HG03571 (cell line): Measurements from ENCODE around the gene GTF3C4.
"Not testable (repeated sequence)": the region's sequence is repeated elsewhere in the genome, so short reads cannot be mapped to it uniquely, and the experiment has no call there.

ENCODE experiments used
- ATAC-seq: cut with Tn5 transposase; IDR thresholded peaks from one replicate; pipeline ENCODE4 v1.9.1; 2021; ENCODE audit not compliant: unreplicated experiment

Gene GTF3C4

DNA sequence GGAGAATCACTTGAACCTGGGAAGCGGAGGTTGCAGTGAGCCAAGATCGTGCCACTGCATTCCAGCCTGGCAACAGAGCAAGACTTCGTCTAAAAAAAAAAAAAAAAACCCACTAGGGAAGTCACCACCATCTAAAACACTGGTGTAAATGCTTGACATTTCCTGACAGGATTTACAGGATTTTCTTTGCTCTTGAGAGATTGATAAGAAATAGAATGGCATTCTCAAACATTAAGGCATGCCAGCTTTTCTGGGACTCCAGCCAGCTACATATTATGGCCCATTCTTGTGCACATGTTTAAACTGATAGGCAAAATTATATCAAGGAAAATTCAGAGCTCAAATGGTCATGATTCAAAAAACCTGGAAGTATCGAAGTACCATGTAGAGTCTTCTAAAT is 28.7 kb downstream of the GTF3C4 start:
- ATAC-seq = no peak

DNA sequence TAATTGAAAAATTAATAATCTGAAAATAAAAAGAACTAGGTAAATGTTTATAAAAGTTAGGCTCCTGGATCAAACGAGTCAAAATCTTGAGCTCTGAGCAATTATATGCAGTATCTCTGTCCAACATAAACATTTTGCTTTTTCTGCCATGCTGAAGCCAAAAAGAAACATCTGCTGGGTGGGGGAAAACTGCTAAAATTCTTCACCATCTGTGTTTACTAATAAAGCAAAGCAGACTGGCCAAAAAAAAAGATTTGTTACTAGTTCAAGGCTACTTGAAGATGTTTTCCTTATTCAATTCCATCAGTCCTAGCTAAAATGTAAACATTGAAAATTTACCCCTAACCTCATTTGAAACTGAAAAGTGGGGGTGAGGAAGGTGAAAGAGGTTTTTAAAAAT is 29.7 kb downstream of the GTF3C4 start:
- ATAC-seq = no peak

DNA sequence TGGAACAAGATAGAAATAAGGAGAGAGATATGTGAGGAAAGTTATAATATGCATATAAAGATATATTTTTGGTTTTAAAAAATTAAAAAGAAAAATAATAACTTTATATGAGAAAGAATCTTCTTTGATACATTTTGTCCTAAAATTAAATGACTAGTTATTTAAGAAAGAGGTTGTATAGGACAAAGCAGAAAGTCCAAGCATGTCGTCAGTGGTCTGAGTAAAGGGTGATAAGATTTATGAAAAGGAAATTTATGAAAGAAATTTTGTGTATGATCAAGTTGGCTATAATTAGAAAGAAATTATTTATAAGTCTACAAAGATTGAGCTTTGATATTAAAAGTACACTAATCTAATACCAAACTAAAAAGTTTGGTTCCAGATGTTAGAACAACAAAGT is 32.0 kb downstream of the GTF3C4 start:
- no peak for ATAC-seq

DNA sequence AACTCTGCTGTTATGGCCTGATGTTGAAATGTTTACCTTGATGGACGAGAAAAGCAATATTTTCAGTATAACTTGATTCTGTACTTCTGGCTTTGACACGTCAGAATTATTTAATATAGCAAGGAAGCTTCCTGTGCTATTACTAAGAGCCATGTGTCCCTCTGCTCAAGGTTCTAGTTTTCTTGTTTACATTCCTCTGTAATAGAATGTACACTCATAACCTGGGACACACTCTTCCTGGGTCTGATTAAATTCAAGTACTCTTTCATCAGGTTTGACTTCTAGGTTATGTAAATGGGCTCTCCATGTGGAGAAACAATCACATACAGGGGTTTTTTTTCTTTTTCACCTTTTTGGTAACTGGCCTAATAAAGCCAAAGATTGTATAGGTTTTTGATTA is 33.1 kb downstream of the GTF3C4 start:
- ATAC-seq = no peak

DNA sequence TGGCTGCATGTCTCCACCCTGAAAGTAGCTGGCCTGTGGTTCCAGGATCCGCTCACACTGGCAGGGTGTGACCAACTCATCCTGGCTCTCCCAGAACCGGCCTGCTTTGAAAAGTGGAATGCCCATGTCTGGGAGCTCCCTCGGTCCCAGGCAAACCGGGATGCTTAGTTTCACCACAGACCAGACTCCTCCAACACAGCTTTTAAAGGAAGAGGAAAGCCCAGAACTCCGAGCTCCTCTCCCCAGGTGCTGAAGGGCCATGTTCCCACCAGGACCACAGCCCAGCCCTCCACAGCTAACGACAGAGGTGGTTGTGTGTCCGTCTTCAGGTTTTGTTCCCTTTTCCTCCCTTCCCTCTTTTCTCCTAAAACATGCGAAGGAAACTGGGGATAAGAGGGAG is 38.0 kb downstream of the GTF3C4 start:
- ATAC-seq = no peak

DNA sequence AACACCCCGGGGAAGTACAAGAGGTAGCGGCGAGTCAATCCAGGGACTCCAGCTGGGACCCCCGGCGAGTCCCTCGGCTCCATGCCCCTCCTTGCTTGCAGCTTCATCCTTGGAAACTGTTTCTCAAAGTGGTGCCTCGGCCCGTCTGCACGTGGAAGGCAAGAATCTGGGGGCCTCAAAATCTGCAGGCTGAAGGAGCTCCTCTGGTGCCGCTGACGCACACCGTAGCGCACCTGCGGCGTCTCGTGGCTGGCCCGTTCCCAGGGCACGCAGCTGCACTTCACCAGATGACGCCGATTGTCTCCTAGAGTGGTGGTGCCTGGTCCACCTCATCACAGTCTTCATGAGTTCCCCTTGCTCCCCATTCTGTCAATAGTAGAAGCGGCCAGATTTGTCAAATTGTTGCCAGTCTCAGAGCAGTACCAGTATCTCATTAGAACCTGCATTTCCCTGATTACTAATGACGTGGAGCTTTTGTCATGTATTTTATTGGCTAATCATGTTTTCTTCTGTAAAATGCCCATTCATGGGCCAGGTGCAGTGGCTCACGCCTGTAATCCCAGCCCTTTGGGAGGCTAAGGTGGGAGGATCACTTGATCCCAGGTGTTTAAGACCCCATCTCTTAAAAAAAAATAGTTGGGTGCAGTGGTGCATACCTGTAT is 38.6 kb downstream of the GTF3C4 start:
- no peak for ATAC-seq

DNA sequence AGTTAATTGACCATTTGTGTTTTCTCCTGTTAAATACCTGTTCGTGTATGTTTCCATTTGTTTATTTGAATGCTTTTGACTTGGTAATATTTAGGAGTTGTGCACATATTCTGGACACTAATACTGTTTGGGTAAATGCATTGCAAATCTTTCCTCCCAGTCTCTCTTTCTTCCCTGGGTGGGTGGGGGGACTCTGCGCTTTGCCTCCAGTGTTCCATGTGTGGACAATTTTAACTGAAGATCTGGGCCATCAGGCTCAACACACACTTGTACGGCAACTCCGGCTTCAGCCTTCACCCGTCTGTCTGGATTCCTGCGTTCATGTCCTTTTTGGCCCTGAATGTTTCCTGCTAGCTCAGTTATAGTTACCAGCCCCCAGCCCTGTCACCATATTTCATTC is 40.1 kb downstream of the GTF3C4 start:
- ATAC-seq = no peak

DNA sequence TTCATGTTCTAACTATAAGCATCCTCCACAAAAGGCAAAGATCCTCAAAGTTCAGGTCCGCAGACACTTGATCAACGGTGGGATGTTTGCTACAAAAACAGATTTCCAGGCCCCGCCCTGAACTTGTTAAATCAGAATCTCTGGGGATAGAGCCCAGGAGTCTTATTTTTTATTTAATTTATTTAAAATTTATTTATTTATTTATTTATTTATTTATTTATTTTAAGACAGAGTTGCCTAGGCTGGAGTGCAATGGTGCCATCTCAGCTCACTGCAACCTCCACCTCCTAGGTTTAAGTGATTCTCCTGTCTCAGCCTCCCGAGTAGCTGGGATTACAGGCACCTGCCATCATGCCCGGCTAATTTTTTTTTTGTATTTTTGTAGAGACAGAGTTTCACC is 40.9 kb downstream of the GTF3C4 start:
- ATAC-seq = not testable (repeated sequence)

DNA sequence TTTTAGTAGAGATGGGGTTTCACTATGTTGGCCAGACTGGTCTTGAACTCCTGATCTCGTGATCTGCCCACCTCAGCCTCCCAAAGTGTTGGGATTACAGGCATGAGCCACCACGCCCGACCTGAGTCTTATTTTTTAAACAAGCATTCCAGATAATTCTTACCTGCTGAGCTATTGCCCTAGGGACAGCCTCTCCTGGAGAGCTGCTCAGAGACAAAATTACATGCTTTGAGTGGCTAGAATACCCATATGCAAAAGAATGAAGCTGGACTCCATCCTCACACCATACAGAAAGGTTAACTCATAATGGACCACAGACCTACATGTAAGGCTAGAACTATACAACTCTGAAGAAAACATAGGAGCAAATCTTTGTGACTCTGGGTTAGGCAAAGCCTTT is 41.6 kb downstream of the GTF3C4 start:
- no peak for ATAC-seq

DNA sequence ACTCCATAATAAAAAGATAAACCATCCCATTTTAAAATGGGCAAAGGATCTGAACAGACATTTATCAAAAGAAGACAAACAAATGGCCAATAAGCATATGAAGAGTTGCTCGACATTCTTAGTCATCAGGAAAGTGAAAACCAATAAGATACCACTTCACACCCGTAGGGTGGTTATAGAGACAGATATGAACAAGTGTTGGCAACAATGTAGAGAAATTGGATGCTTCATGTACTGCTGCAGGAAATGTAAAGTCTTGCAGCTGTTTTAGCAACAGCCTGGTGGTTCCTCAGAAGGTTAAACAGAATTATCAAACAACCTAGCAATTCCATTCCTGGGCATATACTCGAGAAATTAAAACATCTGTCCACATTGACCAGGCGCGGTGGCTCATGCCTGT is 42.5 kb downstream of the GTF3C4 start:
- no peak for ATAC-seq

DNA sequence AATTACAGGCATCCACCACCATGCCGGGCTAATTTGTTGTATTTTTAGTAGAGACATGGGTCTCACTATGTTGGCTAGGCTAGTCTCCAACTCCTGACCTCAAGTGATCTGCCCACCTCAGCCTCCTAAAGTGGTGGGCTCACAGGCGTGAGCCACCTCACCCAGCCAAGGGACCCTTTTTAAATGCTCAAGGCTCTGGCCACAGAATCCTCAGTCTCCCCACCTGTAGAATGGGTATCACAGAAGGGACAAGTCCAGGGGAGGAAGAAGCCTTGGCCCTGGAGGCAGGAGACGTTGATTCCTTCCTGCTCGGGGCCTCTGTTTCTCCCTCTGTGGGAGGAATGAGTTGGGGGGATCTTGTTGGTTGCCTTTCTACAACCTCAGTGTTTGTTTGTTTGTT is 45.7 kb downstream of the GTF3C4 start:
- no peak for ATAC-seq

DNA sequence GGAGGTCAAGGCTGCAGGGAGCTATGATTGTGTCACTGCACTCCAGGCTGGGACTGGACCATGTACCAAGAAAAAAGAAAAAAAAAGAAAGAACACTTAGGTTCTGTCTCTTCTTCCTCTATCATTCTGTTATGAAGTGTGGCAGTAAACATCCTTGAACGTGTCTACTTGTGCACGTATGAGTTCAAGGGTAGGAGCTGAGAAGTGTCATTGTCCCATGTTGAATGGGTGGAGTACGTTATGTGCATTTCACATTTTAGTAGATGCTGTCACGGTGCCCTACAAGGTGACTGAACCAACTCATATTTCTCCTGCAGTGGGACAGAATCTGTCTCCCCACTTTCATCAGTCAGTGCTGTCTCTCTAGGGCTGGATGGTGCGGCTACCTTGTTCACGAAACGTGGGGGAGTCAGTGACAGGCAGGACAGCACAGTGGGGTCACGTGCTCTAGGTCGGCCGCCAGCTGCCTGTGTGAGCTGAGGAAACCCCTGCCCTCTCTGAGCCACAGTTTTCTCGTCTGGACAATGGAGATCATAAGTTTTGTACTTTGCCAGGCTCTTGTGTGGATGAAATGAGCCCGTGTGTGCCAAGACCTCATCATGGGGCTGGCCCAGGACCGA is 47.2 kb downstream of the GTF3C4 start:
- no peak for ATAC-seq

DNA sequence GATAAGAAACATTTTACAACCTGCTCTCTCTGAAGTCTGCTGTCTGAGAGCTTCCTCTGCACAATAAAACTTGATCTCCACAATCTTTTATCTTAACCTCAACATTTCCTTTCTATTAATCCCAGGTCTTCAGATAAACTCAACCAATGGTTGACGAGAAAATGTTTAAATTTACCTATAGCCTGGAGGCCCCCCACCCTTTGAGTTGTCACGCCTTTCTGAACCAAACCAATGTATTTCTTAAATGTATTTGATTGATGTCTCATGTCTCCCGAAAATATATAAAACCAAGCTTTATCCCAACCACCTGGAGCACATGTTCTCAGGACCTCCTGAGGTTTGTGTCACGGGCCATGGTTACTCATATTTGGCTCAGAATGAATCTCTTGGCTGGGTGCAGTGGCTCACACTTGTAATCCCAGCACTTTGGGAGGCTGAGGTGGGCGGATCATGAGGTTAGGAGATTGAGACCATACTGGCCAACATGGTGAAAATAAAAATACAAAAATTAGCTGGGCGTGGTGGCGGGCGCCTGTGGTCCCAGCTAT is 48.2 kb downstream of the GTF3C4 start:
- not testable (repeated sequence) for ATAC-seq

DNA sequence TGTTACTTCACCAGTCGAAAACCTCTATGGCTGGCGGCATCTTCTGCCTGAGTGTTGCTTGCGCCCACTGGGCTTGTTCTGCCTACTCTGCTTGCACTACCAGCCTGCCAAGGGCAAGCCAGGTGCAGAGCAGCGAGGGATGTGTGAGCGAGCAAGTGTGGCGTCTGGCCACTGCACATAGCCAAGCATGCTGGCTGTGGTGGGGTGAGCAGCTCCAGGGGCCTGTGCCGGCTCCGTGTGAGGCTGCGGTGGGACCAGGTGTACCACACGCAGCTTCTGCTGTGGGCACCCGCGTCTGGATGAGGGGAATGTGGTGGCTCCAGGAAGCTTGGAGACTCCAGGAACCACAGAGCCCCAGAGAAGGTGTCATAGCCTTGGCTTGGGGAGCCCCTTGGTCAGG is 51.4 kb downstream of the GTF3C4 start:
- ATAC-seq = no peak

DNA sequence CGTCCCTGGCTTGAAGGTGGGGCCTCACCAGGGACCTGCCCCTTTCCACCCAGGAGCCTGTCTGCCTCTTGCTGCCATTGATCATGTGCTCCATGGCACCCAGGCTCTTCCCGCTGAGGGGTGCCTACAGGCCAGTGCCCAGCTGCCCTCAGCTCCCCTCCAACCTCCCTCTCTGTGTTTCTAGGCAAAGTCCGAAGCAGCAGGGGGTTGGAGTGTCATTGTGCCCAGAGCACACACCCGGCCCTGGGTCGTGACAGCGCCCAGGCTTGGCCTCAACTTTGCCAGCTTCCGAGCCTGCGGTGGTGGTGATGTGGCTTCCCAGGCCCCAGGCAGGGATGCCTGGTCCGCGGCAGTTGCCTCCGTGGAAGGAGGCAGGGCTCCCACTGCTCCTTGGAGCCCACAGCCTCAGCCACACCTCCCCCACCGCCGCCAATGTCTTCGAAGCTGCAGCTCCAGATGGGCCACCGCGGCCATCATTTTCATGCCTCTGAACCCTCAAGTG is 52.4 kb downstream of the GTF3C4 start:
- no peak for ATAC-seq

DNA sequence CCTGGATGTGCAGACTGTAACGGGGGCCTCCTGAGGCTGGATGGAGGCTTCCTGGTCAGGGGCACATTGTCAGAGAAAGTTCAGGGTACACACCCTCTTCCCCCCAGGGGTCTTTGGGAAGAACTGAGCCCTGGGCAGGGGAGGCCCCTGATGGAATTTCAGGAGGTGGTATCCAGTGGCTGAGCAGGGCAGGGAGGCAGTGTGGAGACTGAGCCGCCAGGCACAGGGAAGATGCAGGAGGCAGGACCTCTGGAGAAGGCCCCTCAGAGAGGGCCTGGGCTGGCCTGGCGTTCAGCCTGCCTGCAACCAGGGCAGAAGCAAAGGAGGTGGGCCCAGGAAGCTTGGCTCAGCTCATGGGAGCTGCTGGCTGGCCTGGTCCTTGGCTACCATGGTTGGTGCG is 53.5 kb downstream of the GTF3C4 start:
- ATAC-seq = no peak

DNA sequence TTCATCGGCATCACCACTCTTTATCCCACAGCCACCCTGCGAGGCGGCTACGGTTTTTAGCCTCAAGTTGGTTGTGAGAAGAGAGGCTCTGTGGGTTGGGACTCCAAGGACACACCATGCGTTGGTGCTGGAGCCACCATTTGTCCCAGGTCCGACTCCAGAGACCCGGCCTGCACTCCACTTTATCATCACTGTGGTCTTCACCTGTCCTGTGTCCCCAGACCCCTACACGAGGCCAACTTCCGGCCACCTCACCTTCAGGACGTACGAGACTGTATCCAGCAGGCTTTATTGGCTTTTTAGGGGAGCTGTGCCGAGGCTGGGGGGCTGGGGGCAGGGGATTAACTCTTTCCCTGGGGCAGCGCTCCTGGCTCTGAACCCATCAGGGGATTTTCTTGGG is 55.0 kb downstream of the GTF3C4 start:
- no peak for ATAC-seq

DNA sequence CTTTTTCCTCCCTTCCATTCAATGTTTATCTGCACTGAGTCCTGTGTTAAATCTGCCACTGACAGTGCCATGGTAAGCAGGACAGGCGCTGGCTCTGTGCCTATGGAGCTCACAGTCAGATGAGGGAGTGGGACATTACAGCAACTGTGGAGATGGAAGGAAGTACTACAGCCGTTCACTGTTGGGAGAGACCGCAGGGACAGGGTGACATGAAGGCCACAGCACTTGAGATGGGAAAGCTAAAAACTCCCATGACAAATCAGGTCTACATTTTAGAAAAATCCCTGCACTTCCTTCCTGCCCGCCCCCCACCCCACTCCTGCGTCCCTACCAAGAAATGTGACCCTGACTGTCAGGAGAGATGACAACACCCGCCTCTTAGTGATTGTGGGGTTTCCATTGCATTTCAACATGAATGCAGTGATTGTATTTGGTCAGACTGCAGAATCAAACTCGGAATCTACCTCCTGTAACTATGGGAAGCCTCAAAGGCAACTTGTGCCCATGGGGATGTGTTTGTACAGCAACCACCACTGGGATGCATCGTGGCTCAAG is 56.4 kb downstream of the GTF3C4 start:
- no peak for ATAC-seq

DNA sequence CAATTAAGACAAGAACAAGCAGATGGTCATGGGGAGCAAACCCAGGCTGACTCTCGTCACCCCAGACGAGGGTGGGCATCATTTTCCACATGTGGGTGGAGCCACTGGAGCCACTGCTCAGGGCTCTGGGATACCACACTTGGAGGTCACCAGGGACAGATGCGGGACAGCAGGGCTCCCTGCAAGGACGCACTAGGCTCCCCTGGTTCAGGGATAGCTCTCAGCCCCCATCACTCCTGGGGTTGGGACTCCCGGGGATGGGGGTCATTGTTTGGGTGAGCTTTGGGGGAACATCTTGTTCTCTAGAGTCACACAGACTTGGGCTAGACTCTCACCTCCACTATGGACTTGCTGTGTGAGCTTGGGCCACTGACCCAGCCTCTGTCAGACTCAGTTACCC is 57.8 kb downstream of the GTF3C4 start:
- no peak for ATAC-seq

DNA sequence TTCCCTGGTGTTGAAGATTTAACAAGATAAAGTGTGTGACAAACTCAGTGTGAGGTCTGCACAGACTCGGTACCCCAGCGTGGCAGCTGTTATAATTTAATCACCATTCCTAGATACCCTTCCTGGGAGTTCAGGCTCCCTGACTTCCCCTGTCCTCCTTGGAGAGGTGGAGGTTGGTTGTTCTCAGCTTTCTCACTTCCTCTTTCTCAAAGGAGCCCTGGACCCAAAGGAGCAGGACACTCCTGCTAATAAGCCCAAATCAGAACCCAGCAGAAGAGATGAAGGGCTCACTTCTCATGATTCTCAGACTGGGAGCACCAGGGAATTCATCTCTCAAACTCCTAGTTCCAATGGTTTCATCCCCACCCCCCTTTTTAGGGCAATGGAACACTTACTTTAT is 58.2 kb downstream of the GTF3C4 start:
- no peak for ATAC-seq

DNA sequence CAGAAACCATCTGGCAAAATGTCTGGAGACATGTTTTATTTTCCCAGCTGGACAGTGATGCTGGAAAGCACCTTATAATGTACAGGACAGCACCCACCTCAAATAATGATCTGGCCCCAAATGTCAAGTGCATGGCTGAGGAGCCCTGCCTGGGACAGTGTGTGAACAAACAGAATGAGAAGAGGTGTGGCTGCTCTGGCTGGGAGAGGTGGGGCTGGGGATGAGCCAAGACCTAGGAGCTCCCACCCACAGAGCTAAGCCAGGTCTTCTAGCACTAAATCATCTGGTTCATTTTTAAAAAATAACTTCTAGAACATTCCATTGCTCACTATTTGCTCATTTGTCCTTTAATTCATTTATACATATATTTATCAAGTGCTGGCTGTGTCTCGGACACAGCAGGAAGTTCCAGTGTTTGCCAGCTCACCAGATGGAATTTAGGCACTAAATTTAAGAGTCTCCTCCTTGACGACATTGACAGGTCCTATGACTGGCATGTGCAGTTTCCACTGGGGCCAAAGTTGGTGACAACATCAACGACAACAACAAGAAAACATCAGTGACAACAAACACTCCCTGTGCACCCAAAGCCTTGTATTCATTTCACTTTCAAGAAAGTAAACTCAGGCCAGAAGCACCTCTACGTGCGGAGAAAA is 59.1 kb downstream of the GTF3C4 start:
- ATAC-seq = no peak
